ENCODE measurements around the gene DNHD1. TPM values are rescaled to one million over a fixed set of nuclear protein-coding genes. Genes with fewer than 3 reads are reported as not detected.

The DNHD1 gene
- total RNA-seq, 2 donors from 2014 or later, result 23.9 to 26.5 TPM

- no peak for TF ChIP-seq CTCF (IDR thresholded peaks at IDR 0.05)
- no peaks in the 10 kb centered on the region for H3K36me3 ChIP-seq
- ATAC-seq (ENCODE audit: insufficient number of reproducible peaks, low FRiP score, low read depth), result no peak
- no peaks in the 10 kb centered on the region for H3K9me3 ChIP-seq
- no peak for DNase-seq (ENCODE audit: low spot score)
- H3K27ac ChIP-seq, result no peak overlapping the region
- peaks cover 0 to 14% of the 10 kb centered on the region in 2 donors for H3K4me1 ChIP-seq (ENCODE audit: control insufficient read depth in 1 of 2, low read depth in 2 of 2)
- no peaks in the 10 kb centered on the region for H3K27me3 ChIP-seq (replicated peaks; ENCODE audit: insufficient read depth)
- H3K4me3 ChIP-seq, result no peak overlapping the region
These were observed 70.3 kb downstream of the DNHD1 start for GRCh38 chr11:6567371-6567745.

GRCh38 chr11:6568191-6568918 is 71.3 kb downstream of the DNHD1 start:
- Histone ChIP-seq H3K9me3 (no peaks in the 10 kb centered on the region), H3K27me3 (replicated peaks; ENCODE audit: insufficient read depth) (no peaks in the 10 kb centered on the region), H3K27ac (no peak overlapping the region), H3K4me1 (ENCODE audit: control insufficient read depth in 1 of 2, low read depth in 2 of 2) (peaks cover 0 to 14% of the 10 kb centered on the region in 2 donors), H3K4me3 (no peak overlapping the region), H3K36me3 (no peaks in the 10 kb centered on the region)
- no peak for TF ChIP-seq CTCF (IDR thresholded peaks at IDR 0.05)
- ATAC-seq (ENCODE audit: insufficient number of reproducible peaks, low FRiP score, low read depth), result no peak
- DNase-seq (ENCODE audit: low spot score), result no peak

GRCh38 chr11:6569706-6570105 is 72.6 kb downstream of the DNHD1 start:
- Histone ChIP-seq H3K27me3 (replicated peaks; ENCODE audit: insufficient read depth) (no peaks in the 10 kb centered on the region), H3K36me3 (no peaks in the 10 kb centered on the region), H3K27ac (no peak overlapping the region), H3K4me3 (no peak overlapping the region), H3K4me1 (ENCODE audit: control insufficient read depth in 1 of 2, low read depth in 2 of 2) (peaks cover 0 to 14% of the 10 kb centered on the region in 2 donors), H3K9me3 (no peaks in the 10 kb centered on the region)
- ATAC-seq (ENCODE audit: insufficient number of reproducible peaks, low FRiP score, low read depth), result no peak
- no peak for DNase-seq (ENCODE audit: low spot score)
- no peak for TF ChIP-seq CTCF (IDR thresholded peaks at IDR 0.05)

GRCh38 chr11:6570691-6571427 is 73.8 kb downstream of the DNHD1 start:
- H3K4me3 ChIP-seq, result peak overlapping the region; percentile 39
- H3K27me3 ChIP-seq (replicated peaks; ENCODE audit: insufficient read depth), result no peaks in the 10 kb centered on the region
- TF ChIP-seq CTCF (IDR thresholded peaks at IDR 0.05), result no peak
- DNase-seq (ENCODE audit: low spot score), result no peak
- H3K27ac ChIP-seq, result no peak overlapping the region
- peaks cover 0 to 14% of the 10 kb centered on the region in 2 donors for H3K4me1 ChIP-seq (ENCODE audit: control insufficient read depth in 1 of 2, low read depth in 2 of 2)
- H3K9me3 ChIP-seq, result no peaks in the 10 kb centered on the region
- no peak for ATAC-seq (ENCODE audit: insufficient number of reproducible peaks, low FRiP score, low read depth)
- no peaks in the 10 kb centered on the region for H3K36me3 ChIP-seq

GRCh38 chr11:6571434-6572008 is 74.4 kb downstream of the DNHD1 start:
- Histone ChIP-seq H3K4me3 (no peak overlapping the region), H3K36me3 (no peaks in the 10 kb centered on the region), H3K4me1 (ENCODE audit: control insufficient read depth in 1 of 2, low read depth in 2 of 2) (peaks cover 0 to 14% of the 10 kb centered on the region in 2 donors), H3K27me3 (replicated peaks; ENCODE audit: insufficient read depth) (no peaks in the 10 kb centered on the region), H3K9me3 (no peaks in the 10 kb centered on the region), H3K27ac (no peak overlapping the region)
- ATAC-seq (ENCODE audit: insufficient number of reproducible peaks, low FRiP score, low read depth) (no peak), DNase-seq (ENCODE audit: low spot score) (no peak)
- no peak for TF ChIP-seq CTCF (IDR thresholded peaks at IDR 0.05)
